G401.6 (cell line): ENCODE measurements around the gene KCNJ12.
"Not testable (repeated sequence)": the region's sequence is repeated elsewhere in the genome, so short reads cannot be mapped to it uniquely, and the experiment has no call there.

Source experiments
- FAIRE-seq: peaks from 2 replicates; lab custom pipeline; 2012; peaks lifted over from hg19 to GRCh38; lab: Jason Lieb, UNC

The KCNJ12 gene

GRCh38 chr17:21387616-21388015 is 11.5 kb downstream of the KCNJ12 start:
- no peak for FAIRE-seq

DNA sequence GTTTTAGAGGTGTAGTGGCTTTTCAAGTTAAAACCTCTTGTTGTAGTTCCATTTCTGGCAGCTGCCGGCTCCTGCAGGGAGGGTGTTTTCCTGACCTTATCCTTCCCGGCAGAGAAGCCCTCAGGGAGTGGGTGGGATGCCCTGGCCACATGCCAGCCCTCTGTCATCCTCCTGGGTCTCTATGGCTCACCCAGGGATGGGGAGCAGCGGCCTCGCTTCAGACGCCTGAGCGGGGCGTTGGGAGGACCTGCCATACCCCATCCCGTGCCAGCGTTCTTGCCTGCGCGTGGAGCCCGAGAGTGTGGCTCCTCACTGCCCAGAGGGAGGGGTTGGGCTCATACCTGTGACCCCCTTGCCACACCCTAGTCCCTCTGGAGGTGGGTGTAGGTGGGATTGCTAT is 11.9 kb downstream of the KCNJ12 start:
- FAIRE-seq: no peak

- FAIRE-seq: no peak
Measured at GRCh38 chr17:21388944-21389343, 12.8 kb downstream of the KCNJ12 start.

- no peak for FAIRE-seq
Measured at GRCh38 chr17:21389394-21389793, 13.2 kb downstream of the KCNJ12 start.

GRCh38 chr17:21390294-21390693 is 14.1 kb downstream of the KCNJ12 start:
- no peak for FAIRE-seq

DNA sequence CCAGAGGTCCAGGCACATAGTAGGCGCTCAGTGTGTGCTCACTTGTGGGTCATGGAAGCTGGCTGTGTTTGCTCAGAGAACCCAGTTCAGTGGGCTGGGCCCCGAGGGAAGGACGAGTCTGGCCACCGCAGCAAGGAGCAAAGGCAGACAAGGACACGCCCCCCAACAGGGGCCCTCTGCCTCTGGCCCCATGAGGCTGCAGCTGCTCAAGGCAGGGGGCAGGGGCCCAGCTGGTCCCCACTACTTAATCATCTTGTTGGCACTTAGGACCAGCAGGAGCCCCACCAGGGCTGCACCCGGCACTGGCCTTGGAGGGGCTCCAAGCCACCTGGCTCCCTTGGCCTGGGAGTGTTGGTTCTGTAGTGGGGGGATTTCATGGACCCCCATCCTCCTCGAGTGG is 16.1 kb downstream of the KCNJ12 start:
- FAIRE-seq: no peak

DNA sequence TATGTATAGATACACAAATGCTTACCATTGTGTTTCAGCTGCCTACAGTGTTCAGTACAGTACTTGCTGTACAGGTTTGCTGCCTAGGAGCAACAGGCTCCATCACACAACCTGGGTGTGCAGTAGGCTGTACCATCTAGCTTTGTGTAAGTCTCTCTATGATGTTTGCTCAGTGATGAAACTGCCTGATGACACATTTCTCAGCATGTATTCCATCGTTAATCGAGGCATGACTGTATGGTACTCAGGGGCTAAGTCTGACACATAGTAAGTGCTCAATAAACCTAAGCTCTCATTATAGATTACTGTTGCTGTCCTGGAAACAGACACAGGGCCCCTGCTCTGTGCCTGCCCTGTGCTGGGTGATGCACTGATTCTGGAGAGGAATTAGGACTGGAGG is 18.1 kb downstream of the KCNJ12 start:
- FAIRE-seq: no peak

GRCh38 chr17:21395764-21396163 is 19.6 kb downstream of the KCNJ12 start:
- FAIRE-seq: no peak

DNA sequence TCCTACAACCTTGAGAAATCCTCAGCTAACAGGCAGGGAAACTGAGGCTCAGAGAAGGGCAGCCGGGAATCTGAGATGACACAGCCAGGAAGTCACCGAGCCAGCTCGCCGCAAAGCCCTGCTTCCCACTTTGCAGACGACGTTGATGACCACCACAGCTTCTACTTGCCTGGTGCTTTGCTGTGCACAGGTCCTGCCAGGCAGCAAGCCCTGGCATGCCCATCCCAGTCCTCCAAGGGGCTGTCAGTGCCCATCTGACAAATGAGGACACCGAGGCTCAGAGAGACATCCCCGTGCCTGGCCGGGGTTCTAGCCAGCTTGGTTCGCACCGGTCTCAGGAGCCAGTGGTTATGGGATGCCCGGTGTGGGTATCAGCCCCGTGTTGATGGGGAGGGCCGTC is 20.1 kb downstream of the KCNJ12 start:
- no peak for FAIRE-seq

DNA sequence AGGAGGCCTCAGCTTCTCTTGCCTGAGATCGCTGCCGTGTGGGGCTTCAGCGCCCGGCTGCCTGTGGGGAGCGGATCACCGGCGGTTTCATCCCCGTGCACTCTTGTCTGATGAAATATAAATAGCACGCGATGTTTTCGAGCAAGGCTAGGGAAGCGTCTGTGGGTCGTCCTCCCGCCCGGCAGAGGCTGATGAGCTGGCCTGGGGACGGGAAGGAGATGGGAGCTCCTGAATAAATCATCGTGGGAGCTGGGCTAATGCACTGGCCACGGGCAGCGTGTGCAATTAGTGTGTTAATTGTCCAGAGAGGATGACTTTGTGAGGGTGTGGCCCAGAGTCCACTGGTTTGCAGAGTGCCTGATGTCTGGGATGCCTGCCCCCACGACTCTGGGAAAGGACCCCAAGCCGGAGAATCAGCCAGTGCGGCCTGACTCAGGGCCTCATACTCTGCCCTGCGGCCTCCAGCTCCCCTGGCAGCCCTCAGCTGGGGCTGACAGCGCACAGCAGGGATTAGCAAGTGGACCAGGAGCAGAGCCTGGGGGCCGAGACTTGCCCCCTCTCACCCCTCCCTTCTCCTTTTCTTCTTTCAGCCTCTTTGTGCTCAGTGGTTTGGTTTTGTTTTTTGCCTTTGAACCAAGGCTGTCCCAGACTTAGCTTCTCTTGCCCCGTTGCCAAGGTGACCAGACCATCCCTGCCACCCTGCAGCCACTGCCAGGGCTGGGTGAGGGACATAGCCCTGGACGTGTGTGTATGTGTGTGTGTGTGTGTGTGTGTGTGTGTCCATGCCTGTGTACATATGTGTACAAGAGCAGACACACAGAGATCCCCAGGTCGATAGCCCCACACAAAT is 21.4 kb downstream of the KCNJ12 start:
- no peak for FAIRE-seq

DNA sequence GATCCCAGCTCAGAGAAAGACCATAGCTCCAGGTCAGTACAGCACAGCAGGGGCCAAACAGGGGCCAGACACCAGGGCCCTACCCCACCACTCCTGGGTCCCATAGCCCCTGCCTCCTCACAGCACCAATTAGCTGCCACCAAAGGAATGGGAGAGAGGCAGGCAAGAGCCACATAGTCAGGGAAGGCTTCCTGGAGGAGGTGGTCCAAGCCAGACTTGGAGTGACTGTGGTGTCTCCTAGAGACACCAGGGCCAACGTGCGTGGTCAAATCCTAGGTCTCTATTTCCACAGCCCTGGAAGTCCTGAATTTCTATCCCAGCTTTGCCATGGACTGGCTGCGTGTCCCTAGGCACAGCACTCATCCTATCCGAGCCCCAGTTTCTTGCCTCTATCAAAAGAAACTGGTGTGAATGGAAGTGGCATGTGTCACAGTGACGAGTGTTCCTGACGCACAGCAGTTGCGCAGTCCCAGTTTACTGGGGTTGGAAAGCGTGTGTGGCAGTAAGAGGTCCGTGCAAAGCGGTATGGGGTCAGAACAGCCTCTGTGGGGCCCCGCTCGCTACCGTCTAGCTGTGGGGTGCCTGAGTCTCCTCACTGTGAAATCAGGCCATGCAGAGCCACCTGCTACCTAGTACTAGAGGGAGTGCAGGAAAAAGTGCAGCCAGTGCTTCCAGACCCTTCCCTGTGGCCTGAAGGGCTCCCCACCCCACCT is 23.5 kb downstream of the KCNJ12 start:
- FAIRE-seq: no peak

- FAIRE-seq: not testable (repeated sequence)
Measured at GRCh38 chr17:21400187-21400569, 24.0 kb downstream of the KCNJ12 start.

- no peak for FAIRE-seq
Measured at GRCh38 chr17:21400816-21401593, 24.8 kb downstream of the KCNJ12 start.

GRCh38 chr17:21402166-21402571 is 26.0 kb downstream of the KCNJ12 start:
- not testable (repeated sequence) for FAIRE-seq

- not testable (repeated sequence) for FAIRE-seq
Measured at GRCh38 chr17:21402926-21403325, 26.8 kb downstream of the KCNJ12 start.

DNA sequence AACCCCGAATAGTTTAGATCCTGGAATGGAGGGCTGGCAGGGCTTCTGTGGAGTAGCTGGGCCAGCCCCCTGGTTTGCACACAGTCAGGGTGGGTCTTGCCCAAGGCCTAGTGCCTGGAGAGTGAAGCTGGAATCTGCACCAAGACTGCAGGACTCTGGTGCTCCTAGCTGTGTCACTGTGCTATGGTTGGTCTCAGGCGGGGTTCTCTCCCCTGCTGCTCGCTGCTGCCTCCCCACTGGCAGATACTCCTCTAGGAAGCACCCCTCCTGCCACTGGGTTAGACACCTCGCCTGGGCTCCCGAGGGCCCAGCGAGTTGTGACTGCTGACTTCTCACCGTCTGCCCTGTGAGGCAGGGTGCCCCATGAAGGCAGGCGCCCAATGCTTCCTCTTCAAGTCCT is 27.9 kb downstream of the KCNJ12 start:
- not testable (repeated sequence) for FAIRE-seq

GRCh38 chr17:21404539-21404938 is 28.4 kb downstream of the KCNJ12 start:
- not testable (repeated sequence) for FAIRE-seq

DNA sequence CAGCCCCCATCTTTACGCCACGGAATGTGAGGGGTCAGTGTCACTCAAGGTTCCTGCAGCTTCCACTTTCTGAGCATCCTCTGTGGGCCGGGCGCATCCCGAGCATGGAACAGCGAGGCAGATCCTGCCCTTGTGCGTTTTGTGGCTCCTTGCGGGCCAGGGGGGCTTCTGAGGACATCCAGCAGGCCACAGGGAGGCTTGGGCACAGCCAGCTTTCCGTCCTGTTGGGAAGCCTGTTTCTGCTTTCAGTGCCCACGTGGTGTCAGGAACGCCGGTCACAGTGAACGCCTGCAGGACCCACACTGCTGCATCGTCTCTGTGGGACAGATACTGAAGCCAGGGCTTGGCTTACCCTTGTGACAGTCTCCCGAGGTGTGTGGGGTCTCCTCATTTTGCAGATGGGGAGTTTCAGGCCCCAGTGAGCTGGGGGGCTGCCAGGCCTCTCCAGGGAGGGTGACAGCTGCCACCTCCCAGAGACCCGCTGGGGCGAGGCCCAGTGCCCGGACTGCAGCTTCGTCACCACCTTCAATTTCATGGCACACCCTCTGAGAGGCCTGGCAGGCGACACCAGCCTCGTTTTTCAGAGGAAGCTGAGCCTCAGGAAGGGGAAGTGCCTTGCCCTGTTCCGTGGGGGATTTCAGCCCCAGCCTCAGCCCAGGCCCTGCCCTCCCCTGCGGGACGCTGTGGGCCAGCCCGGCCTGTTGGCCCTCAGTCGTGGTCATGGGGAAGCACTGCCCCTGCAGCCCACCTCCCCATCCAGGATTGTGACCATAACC is 29.0 kb downstream of the KCNJ12 start:
- not testable (repeated sequence) for FAIRE-seq

DNA sequence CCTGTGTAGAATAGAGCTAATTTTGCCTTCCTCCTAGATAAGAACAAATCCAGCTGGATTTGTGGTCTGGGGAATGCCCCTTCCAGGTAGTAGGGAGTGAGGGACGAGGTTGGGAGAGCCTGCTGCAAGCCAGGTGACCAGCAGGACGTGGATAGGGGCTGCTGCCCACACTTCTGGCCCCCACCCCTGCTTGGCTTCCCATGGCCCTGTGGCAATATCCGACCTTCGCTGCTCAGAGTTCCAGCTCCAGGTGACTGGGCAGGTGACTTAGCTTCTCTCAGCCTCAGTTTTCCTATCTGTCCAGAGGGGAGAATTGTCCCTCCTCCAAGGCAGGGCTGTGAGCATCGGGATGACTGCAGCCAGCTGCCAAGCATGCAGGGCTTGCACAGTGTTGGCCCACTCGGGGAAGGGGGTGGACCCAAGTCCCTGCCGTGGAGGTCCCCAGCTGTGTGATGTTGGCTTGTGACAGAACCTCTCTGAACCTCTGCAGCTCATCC is 29.8 kb downstream of the KCNJ12 start:
- not testable (repeated sequence) for FAIRE-seq

DNA sequence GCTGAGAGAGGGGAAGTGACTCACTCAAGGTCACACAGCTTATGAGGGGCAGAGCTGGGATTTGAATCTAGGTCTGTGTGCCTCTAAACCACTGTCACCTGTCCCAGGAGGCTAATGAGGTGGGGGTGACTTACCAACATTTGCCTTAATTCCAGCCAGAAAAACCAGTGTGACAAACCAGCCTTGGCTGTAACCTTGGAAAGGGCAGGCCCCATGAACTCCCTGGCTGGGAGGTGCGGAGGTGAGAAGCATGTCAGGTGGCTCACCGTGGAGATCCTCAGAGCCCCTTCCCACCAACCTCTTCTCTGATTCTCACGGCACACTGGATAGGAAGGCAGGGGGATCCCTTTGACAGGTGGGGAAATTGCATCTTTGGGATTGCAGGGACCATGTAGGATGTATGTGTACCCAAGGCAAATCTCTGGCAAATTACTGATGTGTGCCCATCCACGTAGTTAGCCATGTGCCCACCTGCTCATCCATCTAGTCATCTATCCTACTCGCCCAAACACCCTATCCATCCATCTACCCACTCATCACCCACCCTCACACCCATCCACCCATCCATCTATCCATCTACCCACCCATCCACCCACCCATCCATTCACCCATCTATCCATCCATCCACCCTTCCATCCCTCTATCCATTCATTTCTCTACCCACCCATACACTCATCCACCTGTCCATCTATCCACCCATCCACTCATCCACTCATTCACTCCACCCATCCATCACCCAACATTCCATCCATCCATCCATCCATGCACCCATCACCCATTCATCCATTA is 30.7 kb downstream of the KCNJ12 start:
- FAIRE-seq: not testable (repeated sequence)

- not testable (repeated sequence) for FAIRE-seq
Measured at GRCh38 chr17:21407752-21408151, 31.6 kb downstream of the KCNJ12 start.
